Subcutaneous adipose tissue (tissue), 4 donors: ENCODE results near the gene MYO7B. TPM values are rescaled to one million over a fixed set of nuclear protein-coding genes. Genes with fewer than 3 reads are reported as not detected.

ENCODE experiments used
- total RNA-seq, 4 donors: library from RNA; depleted of rRNA; stranded (reverse); fragments of >200 nt; gene quantifications; one replicate each; pipeline ENCODE4 v1.1.0, GENCODE V29; 2016
- TF ChIP-seq, protein P1 (sequence below): fragments of 450-650 bp; IDR thresholded peaks from one replicate; pipeline ENCODE4 v1.5.1; 2016; ENCODE audit warnings: low read depth, mild to moderate bottlenecking, control low read depth, antibody characterized with exemption, moderate library complexity

The MYO7B gene
- total RNA-seq, 4 donors from 2014 or later, result 0.49 to 0.57 (median 0.51) TPM; not detected in 1

DNA sequence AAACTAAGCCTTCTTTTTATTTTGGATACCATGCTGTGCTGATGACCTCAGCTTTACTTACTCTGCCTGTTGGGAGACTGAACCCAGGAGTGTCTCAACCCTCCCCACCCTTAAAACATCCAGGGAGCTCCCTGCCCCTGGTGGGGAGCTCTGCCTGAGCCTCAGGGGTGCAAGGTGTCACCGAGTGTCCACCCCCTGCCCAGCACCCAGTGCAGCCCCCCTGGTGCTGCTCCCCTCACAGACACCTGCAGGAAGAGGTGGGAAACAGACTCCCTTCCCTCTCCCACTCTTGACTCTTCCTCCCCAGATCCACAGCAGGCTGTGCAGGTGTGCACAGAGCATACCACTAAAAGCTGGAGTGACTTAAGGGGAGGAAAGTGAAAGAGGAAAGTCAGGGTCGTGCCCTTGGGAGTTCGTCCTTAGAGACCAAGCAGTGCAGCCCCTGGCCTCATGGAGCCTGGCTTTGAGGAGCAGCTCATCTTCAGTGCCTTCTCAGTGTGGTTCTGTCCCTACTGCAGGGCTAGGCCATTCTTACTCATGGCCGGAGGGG, 51.3 kb downstream of the MYO7B start:
- TF ChIP-seq, protein P1, sequence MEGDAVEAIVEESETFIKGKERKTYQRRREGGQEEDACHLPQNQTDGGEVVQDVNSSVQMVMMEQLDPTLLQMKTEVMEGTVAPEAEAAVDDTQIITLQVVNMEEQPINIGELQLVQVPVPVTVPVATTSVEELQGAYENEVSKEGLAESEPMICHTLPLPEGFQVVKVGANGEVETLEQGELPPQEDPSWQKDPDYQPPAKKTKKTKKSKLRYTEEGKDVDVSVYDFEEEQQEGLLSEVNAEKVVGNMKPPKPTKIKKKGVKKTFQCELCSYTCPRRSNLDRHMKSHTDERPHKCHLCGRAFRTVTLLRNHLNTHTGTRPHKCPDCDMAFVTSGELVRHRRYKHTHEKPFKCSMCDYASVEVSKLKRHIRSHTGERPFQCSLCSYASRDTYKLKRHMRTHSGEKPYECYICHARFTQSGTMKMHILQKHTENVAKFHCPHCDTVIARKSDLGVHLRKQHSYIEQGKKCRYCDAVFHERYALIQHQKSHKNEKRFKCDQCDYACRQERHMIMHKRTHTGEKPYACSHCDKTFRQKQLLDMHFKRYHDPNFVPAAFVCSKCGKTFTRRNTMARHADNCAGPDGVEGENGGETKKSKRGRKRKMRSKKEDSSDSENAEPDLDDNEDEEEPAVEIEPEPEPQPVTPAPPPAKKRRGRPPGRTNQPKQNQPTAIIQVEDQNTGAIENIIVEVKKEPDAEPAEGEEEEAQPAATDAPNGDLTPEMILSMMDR, result no peak

DNA sequence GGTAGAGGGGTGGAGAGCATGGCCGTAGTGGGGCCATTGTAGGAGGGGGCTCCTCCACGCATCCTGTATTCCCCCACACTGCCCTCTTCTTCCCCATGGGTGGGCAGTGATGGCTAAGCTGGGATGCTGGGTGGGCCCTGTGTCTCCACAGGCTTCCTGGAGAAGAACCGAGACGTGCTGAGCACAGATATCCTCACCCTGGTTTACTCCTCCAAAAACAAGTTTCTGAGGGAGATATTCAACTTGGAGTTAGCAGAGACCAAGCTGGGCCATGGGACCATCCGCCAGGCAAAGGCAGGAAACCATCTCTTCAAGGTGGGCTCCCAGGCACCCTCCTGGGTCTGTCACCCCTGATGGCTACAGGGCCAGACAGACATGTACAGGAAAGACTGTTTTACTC, 52.8 kb downstream of the MYO7B start:
- TF ChIP-seq, protein P1, result no peak

DNA sequence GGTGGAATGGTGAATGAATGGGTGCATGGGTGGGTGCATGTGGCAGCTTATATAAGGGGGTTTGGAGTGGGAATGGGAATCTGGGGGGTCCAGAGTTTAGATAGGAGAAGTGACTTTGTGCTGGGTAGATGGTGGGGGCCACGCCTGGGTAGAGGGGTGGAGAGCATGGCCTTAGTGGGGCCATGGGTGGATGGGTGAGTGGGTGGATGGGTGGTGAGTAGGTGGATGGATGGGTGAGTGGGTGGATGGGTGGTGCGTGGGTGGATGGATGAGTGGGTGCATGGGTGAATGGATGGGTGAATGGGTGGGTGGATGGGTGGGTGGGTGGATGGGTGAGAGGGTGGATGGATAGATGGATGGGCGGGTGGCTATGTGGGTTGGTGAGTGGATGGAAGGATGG, 53.9 kb downstream of the MYO7B start:
- TF ChIP-seq, protein P1, result no peak

DNA sequence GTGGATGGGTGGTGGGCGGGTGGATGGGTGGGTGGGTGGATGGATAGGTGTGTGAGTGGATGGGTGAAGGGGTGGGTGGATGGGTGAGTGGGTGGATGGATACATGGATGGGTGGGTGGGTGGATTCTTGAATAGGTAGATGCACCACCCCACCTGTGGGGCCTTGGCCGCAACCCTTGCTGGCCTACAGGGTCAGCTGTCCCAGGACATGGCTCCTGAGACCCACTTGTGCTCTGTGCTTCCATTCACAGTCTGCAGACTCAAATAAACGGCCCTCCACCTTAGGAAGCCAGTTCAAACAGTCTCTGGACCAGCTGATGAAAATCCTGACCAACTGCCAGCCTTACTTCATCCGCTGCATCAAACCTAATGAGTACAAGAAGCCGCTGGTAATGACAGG, 54.4 kb downstream of the MYO7B start:
- TF ChIP-seq, protein P1, result no peak

DNA sequence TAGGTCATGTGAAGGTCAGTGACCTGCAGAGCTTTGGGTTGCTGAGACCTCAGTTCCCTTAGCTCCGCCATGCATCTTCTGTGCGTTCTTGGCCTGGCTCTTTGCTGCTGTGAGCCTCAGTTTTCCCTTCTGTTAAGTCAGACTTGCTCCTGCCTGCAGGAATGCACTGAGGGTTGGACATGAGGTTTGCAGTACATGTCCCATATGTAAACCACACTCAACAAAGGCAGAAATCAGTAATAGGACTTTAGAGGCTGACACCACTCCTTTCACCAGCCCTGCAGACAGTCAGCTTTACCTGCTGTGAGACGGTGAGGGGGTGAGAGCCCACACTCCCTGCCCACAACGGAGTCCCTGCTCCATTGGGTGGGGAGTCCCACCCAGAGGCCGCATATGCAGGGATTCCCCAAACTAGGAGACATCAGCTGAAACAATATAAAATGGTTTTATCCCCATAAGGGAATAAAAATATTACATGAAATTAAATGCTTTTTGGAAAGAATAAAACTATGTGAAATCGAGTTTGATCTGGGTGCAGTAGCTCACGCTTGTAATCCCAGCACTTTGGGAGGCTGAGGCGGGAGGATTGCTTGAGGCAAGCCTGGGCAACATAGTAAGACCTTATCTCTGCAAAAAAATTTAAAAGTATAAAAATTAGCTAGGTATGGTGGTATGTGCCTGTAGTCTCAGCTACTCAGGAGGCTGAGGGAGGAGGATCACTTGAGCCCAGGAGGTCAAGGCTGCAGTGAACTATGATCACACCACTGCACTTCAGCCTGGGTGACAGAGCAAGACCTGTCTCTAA, 55.1 kb downstream of the MYO7B start:
- TF ChIP-seq, protein P1, result no peak

DNA sequence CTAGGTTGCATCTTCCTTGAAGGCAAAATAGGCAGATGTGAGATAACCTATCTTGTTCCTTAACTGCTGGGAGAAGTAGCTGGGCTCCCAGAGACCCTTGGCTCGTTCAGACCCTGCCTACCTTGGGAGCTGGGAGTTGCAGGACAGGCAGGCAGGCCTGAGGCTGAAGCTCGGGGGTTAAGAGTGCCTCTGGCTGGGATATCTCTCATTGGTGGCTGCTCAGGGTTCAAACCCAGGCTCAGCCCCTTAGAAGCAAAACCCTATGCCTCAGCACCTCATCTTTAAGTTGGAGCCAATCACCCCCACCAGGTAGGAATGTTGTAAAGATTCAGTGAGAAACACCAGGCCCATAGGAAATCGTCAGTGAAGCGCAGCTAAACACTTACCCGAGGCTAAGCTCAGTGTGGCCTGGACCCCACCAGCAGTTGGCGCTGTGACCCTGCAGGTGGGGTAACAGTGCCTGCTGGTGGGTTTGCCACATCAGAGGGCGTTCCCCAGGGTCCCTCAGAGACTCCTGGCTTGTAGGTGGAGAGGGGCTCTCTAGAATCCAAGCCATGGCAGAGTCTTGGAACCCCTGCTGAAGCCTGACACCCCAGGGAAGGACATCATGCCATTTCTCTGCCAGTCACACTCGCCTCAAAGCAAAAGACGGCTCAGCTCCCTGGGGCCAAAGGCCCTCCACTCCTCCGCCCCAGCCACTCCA, 55.9 kb downstream of the MYO7B start:
- TF ChIP-seq, protein P1, result no peak

DNA sequence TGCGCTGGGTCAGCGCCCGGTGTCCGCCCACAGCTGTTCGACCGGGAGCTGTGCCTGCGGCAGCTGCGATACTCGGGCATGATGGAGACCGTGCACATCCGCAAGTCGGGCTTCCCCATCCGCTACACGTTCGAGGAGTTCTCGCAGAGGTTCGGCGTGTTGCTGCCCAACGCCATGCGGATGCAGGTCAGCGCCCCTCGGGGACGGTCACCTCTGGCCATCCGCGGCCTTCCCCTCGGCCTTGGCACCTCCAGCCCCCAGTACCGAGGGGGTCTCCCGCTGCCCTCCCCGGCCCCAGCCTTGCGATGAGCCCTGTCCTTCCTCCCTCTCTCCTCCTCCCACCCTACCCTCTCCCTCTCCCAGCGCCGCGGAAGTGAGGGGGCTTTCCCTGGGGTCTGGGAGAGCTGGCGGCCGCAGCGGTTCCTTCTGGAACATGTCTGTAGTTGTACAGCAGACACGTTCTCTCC, 57.3 kb downstream of the MYO7B start:
- TF ChIP-seq, protein P1, result no peak
